Fibroblast of skin of scalp (primary cell): ENCODE measurements around the gene RAF1.
A peak's percentile ranks its signal among the peaks of the same experiment; 100 is the strongest.
"Not testable (repeated sequence)": the region's sequence is repeated elsewhere in the genome, so short reads cannot be mapped to it uniquely, and the experiment has no call there.

ENCODE experiments used
- DNase-seq: peaks from one replicate; pipeline ENCODE4 v3.0.0-alpha.2; 2013

The RAF1 gene

GRCh38 chr3:12675115-12675810 is 11.3 kb upstream of the RAF1 start:
- DNase-seq = no peak

DNA sequence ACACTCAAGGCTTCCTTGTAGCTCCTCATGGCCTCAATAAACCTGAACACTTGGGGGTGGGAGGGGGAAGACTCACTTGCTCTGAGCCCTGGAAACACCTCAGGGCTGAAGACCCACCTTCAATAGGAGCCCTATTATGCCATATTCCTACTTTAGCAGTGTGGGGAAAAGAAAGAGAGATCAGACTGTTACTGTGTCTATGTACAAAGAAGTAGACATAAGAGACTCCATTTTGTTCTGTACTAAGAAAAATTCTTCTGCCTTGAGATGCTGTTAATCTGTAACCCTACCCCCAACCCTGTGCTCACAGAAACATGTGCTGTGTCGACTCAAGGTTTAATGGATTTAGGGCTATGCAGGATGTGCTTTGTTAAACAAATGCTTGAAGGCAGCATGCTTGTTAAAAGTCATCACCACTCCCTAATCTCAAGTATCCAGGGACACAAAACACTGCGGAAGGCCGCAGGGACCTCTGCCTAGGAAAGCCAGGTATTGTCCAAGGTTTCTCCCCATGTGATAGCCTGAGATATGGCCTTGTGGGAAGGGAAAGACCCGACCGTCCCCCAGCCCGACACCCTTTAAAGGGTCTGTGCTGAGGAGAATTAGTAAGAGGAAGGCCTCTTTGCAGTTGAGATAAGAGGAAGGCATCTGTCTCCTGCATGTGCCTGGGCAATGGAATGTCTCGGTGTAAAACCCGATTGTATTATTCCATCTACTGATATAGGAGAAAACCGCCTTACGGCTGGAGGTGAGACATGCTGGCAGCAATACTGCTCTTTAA is 10.2 kb upstream of the RAF1 start:
- not testable (repeated sequence) for DNase-seq

- DNase-seq = no peak
Measured at GRCh38 chr3:12671120-12671450, 7.2 kb upstream of the RAF1 start.

GRCh38 chr3:12670365-12671119 is 6.6 kb upstream of the RAF1 start:
- no peak for DNase-seq

DNA sequence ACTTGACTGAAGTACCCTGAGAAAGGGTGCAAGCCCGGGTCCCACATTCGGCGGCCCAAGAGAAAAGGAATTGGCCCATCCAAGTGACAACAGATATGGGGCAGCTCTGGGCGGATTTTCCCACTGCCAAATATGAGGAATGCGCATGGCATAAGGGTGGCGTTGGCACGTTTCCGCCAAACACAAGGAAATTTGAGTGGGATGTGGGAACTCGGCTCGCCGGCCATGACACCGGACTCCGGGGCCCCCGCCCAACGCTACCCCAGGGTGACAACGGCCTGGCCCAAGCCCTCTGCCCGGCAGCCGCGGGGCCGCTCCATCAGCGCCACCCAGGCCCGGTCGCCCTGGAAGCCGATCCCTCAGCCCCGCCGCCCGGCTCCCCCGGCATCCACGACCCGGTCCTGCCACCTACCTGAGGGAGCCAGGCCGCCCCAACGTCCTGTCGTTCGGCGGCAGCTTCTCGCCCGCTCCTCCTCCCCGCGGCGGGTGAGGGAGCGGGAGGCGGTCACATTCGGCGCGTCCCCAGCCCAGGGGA is 449 bp downstream of the RAF1 start:
- peak; percentile 52 for DNase-seq

DNA sequence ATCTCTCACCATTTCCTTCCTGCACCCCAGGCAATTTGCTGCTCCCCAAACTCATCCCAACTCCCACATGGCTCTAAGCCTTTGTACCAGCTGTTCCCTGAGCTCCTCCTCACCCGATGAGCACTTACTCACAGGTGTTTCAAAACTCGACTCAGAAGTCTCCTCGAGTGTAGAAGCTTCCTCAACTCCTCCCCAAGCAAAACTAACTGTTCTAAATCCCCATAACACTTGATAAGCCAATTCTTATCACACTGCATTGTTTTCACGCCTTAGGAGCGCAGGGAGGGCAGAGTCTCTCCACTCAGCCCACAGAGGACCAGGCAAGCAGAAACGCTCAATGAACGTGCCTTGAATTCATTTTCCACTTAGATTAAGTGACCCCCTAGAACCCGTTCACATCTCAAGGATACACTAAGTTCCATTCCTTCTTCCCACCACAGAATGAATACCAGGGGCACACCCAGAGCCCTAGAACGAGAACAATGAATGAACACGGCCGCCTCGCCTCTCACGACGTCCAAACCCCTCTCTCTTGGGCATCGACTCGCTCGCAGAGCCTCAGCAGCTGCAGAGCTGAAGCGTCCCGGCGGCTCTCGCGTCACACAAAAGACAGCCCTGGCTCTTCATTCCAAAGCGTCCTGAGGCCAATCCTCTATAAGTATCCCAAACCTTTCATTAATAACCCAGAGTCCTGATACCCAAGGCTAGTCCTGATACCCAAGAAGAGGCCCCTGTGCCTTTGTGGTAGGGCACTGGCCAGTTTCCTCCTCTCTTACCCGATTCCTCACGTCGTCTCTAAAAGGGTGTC is 1.1 kb downstream of the RAF1 start:
- peak; percentile 33 for DNase-seq

DNA sequence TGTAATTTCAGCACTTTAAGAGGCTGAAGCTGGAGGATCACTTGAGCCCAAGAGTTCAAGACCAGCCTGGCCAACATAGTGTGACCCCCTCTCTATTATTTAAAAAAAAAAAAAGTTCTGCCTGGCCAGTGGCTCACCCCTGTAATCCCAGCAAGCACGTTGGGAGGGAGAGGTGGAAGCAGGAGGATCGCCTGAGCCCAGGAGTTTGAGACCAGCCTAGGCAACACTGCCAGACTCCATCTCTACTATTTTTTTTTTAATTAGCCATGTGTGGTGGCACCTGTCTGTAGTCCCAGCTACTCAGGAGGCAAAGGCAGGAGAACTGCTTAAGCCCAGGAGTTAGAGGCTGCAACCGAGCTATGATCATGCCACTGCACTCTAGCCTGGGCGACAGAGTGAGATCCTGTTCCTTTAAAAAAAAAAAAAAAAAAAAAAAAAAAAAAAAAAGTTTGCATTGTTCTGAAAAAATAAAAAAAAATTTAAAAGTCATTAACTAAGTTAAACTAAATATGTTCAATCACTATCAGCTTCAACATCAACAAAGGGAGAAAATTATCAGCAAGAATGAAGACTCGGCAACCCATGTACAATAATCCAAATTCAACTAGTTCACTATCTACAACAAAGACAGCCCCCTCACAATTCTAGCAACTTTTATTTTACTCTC is 1.9 kb downstream of the RAF1 start:
- no peak for DNase-seq

GRCh38 chr3:12661375-12661774 is 2.5 kb downstream of the RAF1 start:
- not testable (repeated sequence) for DNase-seq

- no peak for DNase-seq
Measured at GRCh38 chr3:12660196-12660595, 3.7 kb downstream of the RAF1 start.

GRCh38 chr3:12659316-12660015 is 4.5 kb downstream of the RAF1 start:
- DNase-seq = peak; percentile 40

DNA sequence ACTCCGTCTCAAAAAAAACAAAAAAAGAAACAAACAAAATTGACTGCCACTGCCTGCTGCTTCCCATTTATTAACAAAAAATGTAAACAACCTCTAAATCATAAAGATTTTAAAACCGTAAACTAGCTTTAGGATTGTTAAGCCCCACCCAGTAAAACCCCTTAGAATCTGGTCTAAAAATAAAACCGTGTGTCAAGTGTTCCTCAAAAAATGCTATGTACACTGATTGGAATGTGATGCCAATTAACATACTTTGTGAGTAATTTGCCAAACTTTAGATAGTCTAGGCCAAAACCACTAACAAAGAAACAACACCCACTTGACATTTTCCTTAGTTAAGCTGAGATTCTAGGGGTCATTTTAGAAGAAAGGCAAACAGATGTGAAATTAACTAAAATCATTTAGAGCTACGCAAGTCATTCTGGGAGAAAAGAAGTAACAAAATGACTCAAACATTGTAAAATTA is 5.3 kb downstream of the RAF1 start:
- peak; percentile 92 for DNase-seq

DNA sequence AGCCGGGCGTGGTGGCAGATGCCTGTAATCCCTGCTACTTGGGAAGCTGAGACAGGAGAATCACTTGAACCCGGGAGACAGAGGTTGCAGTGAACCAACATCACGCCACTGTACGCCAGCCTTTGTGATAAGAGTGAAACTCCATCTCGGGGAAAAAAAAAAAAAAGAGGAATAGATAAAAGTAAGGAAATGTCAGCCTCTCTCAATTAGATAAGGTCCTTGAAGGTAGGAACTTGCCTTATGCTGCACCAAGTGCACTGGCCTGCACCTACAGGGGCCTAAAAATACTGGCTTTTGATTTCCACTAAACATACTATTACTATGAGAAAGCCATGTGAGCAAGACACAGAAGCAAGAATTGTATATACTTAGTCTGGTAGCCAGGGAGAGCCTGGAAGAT is 7.1 kb downstream of the RAF1 start:
- DNase-seq = no peak

GRCh38 chr3:12656193-12656592 is 7.7 kb downstream of the RAF1 start:
- DNase-seq = no peak

- no peak for DNase-seq
Measured at GRCh38 chr3:12655701-12656100, 8.2 kb downstream of the RAF1 start.

DNA sequence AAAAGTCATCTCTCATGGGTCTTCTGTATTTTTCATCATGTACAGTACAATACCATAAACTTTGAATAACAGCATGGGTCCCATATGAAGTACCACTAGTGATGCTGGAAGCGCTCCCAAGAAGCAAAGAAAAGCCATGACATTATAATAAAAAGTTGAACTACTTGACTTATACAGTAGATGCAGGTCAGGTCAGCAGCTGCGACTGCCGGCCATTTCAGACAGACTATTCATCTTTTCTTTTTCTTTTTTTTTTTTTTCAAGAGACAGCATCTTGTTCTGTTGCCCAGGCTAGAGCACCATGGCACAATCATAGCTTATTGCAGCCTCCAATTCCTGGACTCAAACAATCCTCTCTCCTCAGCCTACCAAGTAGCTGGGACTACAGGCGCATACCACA is 10.2 kb downstream of the RAF1 start:
- no peak for DNase-seq

GRCh38 chr3:12648384-12648959 is 15.4 kb downstream of the RAF1 start:
- no peak for DNase-seq

GRCh38 chr3:12644331-12644937 is 19.5 kb downstream of the RAF1 start:
- peak; percentile 73 for DNase-seq

DNA sequence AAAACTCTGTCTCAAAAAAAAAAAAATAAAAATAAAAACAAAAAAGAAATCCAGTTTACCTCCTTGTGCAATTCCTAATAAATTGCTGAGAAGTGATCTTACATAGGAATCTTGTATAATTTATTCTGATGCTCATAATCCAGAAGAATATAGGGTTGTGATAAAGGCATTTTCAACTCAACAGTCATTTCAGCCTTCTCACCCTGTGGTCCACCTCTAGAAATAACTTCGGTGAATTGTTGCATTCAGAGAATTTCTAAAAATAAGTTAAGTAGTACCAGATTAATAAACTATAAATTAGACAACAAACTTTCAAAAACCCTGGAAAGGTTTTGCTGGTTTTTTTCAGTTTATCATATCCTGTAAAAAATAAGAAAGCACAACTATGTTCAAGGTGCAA is 20.2 kb downstream of the RAF1 start:
- peak; percentile 20 for DNase-seq

DNA sequence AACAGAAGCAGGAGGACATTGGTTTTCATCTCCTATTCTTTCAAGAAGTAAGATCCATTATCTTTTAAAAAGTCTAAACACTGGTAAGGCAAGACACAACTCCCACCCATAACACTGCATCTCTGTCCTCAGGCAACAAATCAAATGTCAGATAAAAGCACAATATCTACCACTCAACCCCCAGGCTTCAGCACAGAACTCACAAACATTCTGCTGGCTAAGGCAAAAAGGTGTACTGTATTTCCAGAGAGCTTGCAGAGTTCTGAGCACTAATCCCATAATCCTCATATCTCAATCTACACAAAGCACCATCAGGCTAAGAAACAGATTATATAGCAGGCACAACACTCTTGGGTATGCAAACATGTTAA is 20.9 kb downstream of the RAF1 start:
- no peak for DNase-seq

DNA sequence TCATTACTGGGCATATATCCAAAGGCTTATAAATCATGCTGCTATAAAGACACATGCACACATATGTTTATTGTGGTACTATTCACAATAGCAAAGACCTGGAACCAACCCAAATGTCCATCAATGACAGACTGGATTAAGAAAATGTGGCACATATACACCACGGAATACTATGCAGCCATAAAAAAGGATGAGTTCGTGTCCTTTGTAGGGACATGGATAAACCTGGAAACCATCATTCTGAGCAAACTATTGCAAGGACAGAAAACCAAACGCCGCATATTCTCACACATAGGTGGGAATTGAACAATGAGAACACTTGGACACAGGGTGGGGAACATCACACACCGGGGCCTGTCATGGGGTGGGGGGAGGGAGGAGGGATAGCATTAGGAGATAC is 23.1 kb downstream of the RAF1 start:
- DNase-seq = not testable (repeated sequence)
